H9 (cell line): Measurements from ENCODE around the gene ZBTB17. TPM values are rescaled to one million over a fixed set of nuclear protein-coding genes. Genes with fewer than 3 reads are reported as not detected.
A peak's percentile ranks its signal among the peaks of the same experiment; 100 is the strongest.
"Not testable (repeated sequence)": the region's sequence is repeated elsewhere in the genome, so short reads cannot be mapped to it uniquely, and the experiment has no call there.

Experiments used
- DNase-seq: peaks from one replicate; pipeline ENCODE4 v3.0.0-alpha.2; 2017
- H2AFZ ChIP-seq: one replicate; pipeline ENCODE4 v1.6.1; 2013; ENCODE audit warnings: mild to moderate bottlenecking, low read length, control low read depth, moderate library complexity
- H2AK5ac ChIP-seq: 2 replicates; pipeline ENCODE4 v1.6.1; 2013; ENCODE audit warnings: low read length, control low read depth, mixed read lengths; ENCODE audit not compliant: insufficient read length
- H2BK120ac ChIP-seq: one replicate; pipeline ENCODE4 v1.6.1; 2013; ENCODE audit warnings: low read depth, mild to moderate bottlenecking, low read length, control low read depth, inconsistent platforms; ENCODE audit not compliant: poor library complexity, severe bottlenecking
- H2BK12ac ChIP-seq: 2 replicates; pipeline ENCODE4 v1.6.1; 2013; ENCODE audit warnings: low read length, control low read depth, mixed read lengths, low read depth; ENCODE audit not compliant: insufficient read length
- H2BK15ac ChIP-seq: 2 replicates; pipeline ENCODE4 v1.6.1; 2013; ENCODE audit warnings: low read depth, low read length, control low read depth
- H2BK20ac ChIP-seq: one replicate; pipeline ENCODE4 v1.6.1; 2013; ENCODE audit warnings: low read depth, mild to moderate bottlenecking, low read length, control low read depth, inconsistent platforms; ENCODE audit not compliant: poor library complexity, severe bottlenecking
- H2BK5ac ChIP-seq: 2 replicates; pipeline ENCODE4 v1.6.1; 2013; ENCODE audit warnings: low read length, control low read depth, mixed read lengths; ENCODE audit not compliant: insufficient read length
- H3K14ac ChIP-seq: 2 replicates; pipeline ENCODE4 v1.6.1; 2013; ENCODE audit warnings: low read length, control low read depth; ENCODE audit not compliant: insufficient read depth
- H3K18ac ChIP-seq: 2 replicates; pipeline ENCODE4 v1.6.1; 2013; ENCODE audit warnings: low read depth, mild to moderate bottlenecking, mixed read lengths, low read length, control low read depth; ENCODE audit not compliant: insufficient read length
- H3K23ac ChIP-seq: 2 replicates; pipeline ENCODE4 v1.6.1; 2013; ENCODE audit warnings: low read length, control low read depth, mixed read lengths, low read depth; ENCODE audit not compliant: insufficient read length
- H3K23me2 ChIP-seq: 2 replicates; pipeline ENCODE4 v1.6.1; 2013; ENCODE audit warnings: low read depth, mild to moderate bottlenecking, mixed read lengths, low read length, control low read depth; ENCODE audit not compliant: insufficient read length, poor library complexity, severe bottlenecking
- H3K27ac ChIP-seq: 2 replicates; pipeline ENCODE4 v1.5.1; 2013; ENCODE audit warnings: low read length, control low read depth, mixed read lengths, low read depth; ENCODE audit not compliant: insufficient read length
- H3K27me3 ChIP-seq: 2 replicates; pipeline ENCODE4 v1.6.1; 2013; ENCODE audit warnings: low read length, control low read depth, inconsistent platforms; ENCODE audit not compliant: insufficient read depth
- H3K4ac ChIP-seq: 2 replicates; pipeline ENCODE4 v1.6.1; 2013; ENCODE audit warnings: low read depth, mild to moderate bottlenecking, control low read depth, inconsistent platforms, low read length, moderate library complexity
- H3K4me1 ChIP-seq: 2 replicates; pipeline ENCODE4 v1.6.1; 2013; ENCODE audit warnings: low read length, control low read depth, inconsistent platforms; ENCODE audit not compliant: insufficient read depth
- H3K4me2 ChIP-seq: 2 replicates; pipeline ENCODE4 v1.6.1; 2013; ENCODE audit warnings: low read length, control low read depth, mixed read lengths; ENCODE audit not compliant: insufficient read length, insufficient read depth
- H3K56ac ChIP-seq: 2 replicates; pipeline ENCODE4 v1.6.1; 2013; ENCODE audit warnings: low read depth, mild to moderate bottlenecking, mixed read lengths, low read length, control low read depth; ENCODE audit not compliant: insufficient read length
- H3K79me1 ChIP-seq: 2 replicates; pipeline ENCODE4 v1.6.1; 2013; ENCODE audit warnings: low read depth, mild to moderate bottlenecking, moderate library complexity, low read length, control low read depth, inconsistent platforms; ENCODE audit not compliant: insufficient read depth, poor library complexity, severe bottlenecking
- H3K79me2 ChIP-seq: 2 replicates; pipeline ENCODE4 v1.6.1; 2013; ENCODE audit warnings: low read length, control low read depth, inconsistent platforms; ENCODE audit not compliant: insufficient read depth
- H3K9ac ChIP-seq: 2 replicates; pipeline ENCODE4 v1.6.1; 2013; ENCODE audit warnings: low read length, control low read depth, mixed read lengths; ENCODE audit not compliant: insufficient read length; ENCODE audit errors: extremely low read depth
- H3K9me3 ChIP-seq: one replicate; pipeline ENCODE4 v1.6.1; 2013; ENCODE audit warnings: low read depth, low read length, inconsistent platforms; ENCODE audit not compliant: control insufficient read depth
- H3T11ph ChIP-seq: one replicate; pipeline ENCODE4 v1.6.1; 2013; ENCODE audit warnings: mild to moderate bottlenecking, low read length, control low read depth, inconsistent platforms
- H4K20me1 ChIP-seq: one replicate; pipeline ENCODE4 v1.6.1; 2013; ENCODE audit not compliant: control insufficient read depth, insufficient read length, insufficient read depth
- H4K5ac ChIP-seq: 2 replicates; pipeline ENCODE4 v1.6.1; 2013; ENCODE audit warnings: low read depth, mild to moderate bottlenecking, mixed read lengths, low read length, control low read depth; ENCODE audit not compliant: insufficient read length
- H4K8ac ChIP-seq: replicated peaks from 2 replicates; pipeline ENCODE4 v1.6.1; 2013; ENCODE audit warnings: low read length, control low read depth, mixed read lengths, low read depth; ENCODE audit not compliant: insufficient read length
- H4K91ac ChIP-seq: 2 replicates; pipeline ENCODE4 v1.6.1; 2013; ENCODE audit warnings: low read depth, mild to moderate bottlenecking, moderate library complexity, mixed read lengths, low read length, control low read depth; ENCODE audit not compliant: insufficient read length
- H3K27ac Mint-ChIP-seq, 3 experiments: 2 replicates in 2 of 3; 3 replicates in 1 of 3; pipeline ENCODE4 v1.8.0; 2020 to 2021; ENCODE audit warnings: mixed read lengths in 3 of 3, mild to moderate bottlenecking in 1 of 3, moderate library complexity in 1 of 3
- H3K27me3 Mint-ChIP-seq: 2 replicates; pipeline ENCODE4 v1.8.0; 2021; ENCODE audit warnings: low read depth, mild to moderate bottlenecking, moderate library complexity, mixed read lengths
- H3K36me3 Mint-ChIP-seq, 3 experiments: 2 replicates in 2 of 3; 3 replicates in 1 of 3; pipeline ENCODE4 v1.8.0; 2020 to 2021; ENCODE audit warnings: low read depth in 3 of 3, mixed read lengths in 3 of 3; ENCODE audit not compliant: insufficient read depth in 1 of 3
- H3K4me1 Mint-ChIP-seq, 2 experiments: 2 replicates each; pipeline ENCODE4 v1.8.0; 2020; ENCODE audit warnings: mixed read lengths in 2 of 2
- H3K4me3 Mint-ChIP-seq, 2 experiments: 2 replicates in 1 of 2; 3 replicates in 1 of 2; pipeline ENCODE4 v1.8.0; 2020 to 2021; ENCODE audit warnings: mild to moderate bottlenecking in 2 of 2, mixed read lengths in 2 of 2, moderate library complexity in 1 of 2
- H3K9me3 Mint-ChIP-seq, 2 experiments: 2 replicates in 1 of 2; 3 replicates in 1 of 2; pipeline ENCODE4 v1.8.0; 2020; ENCODE audit warnings: mild to moderate bottlenecking in 2 of 2, mixed read lengths in 2 of 2, moderate library complexity in 1 of 2
- CTCF ChIP-seq: fragments of 200-600 bp; sonication (generic); conservative IDR thresholded peaks from 3 replicates; pipeline ENCODE4 v1.8.0; 2021; ENCODE audit warnings: antibody characterized with exemption, mild to moderate bottlenecking
- WGBS: extraction: QIAGEN DNeasy Blood & Tissue Kit; methylation state at CpG from one replicate; pipeline ENCODE4 v1.1.7; 2013; ENCODE audit warnings: missing lambda C conversion rate, low lambda C conversion rate, mixed read lengths; ENCODE audit not compliant: insufficient read length; ENCODE audit errors: extremely low coverage; 5-methylcytosine and 5-hydroxymethylcytosine counted together
- total RNA-seq: library from RNA; stranded (reverse); gene quantifications from 2 replicates; pipeline ENCODE4 v1.2.1, GENCODE V29; 2021

ZBTB17 gene
- total RNA-seq, 1 experiment from 2014 or later, result 16.5 TPM

- H3K23ac ChIP-seq, result no peak overlapping the region
- H3K27ac Mint-ChIP-seq, result peak overlapping the region in 1 of 3 experiments; percentile 7; a peak in 2 of 7 replicates
- no peak overlapping the region for H4K91ac ChIP-seq
- H3K4ac ChIP-seq, result no peak overlapping the region
- H3K9me3 ChIP-seq, result no peaks in the 10 kb centered on the region
- no peak for DNase-seq
- peaks cover 44 to 82% (median 68%) of the 10 kb centered on the region in 3 experiments for H3K36me3 Mint-ChIP-seq
- no peak overlapping the region for H2BK5ac ChIP-seq
- no peaks in the 10 kb centered on the region for H3K79me2 ChIP-seq
- H2BK12ac ChIP-seq, result no peak overlapping the region
- H3K27me3 Mint-ChIP-seq, result no peaks in the 10 kb centered on the region
- H4K5ac ChIP-seq, result no peak overlapping the region
- no peaks in the 10 kb centered on the region for H4K20me1 ChIP-seq
- H2AK5ac ChIP-seq, result no peak overlapping the region
- no peak overlapping the region for H3T11ph ChIP-seq
- H3K56ac ChIP-seq, result no peak overlapping the region
- no peak overlapping the region for H2AFZ ChIP-seq
- H3K23me2 ChIP-seq, result no peaks in the 10 kb centered on the region
- no peak overlapping the region for H3K27ac ChIP-seq
- H3K4me3 Mint-ChIP-seq, result no peak overlapping the region
- H3K9me3 Mint-ChIP-seq, result no peaks in the 10 kb centered on the region
- H3K18ac ChIP-seq, result no peak overlapping the region
- no peaks in the 10 kb centered on the region for H3K79me1 ChIP-seq
- no peak overlapping the region for H3K14ac ChIP-seq
- H4K8ac ChIP-seq, result no peak overlapping the region
- H3K4me1 ChIP-seq, result no peaks in the 10 kb centered on the region
- H3K27me3 ChIP-seq, result no peaks in the 10 kb centered on the region
- no peak overlapping the region for H2BK15ac ChIP-seq
- peaks cover 4 to 5% of the 10 kb centered on the region in 2 experiments for H3K4me1 Mint-ChIP-seq
- no peak overlapping the region for H2BK20ac ChIP-seq
- no peak overlapping the region for H2BK120ac ChIP-seq
- TF ChIP-seq CTCF, result no peak
- H3K4me2 ChIP-seq, result no peak overlapping the region
- WGBS, result no CpG with 5 or more reads among the region's 17 CpGs
- H3K9ac ChIP-seq, result no peak overlapping the region
Measured at GRCh38 chr1:15928971-15929965, 46.6 kb downstream of the ZBTB17 start.

DNA sequence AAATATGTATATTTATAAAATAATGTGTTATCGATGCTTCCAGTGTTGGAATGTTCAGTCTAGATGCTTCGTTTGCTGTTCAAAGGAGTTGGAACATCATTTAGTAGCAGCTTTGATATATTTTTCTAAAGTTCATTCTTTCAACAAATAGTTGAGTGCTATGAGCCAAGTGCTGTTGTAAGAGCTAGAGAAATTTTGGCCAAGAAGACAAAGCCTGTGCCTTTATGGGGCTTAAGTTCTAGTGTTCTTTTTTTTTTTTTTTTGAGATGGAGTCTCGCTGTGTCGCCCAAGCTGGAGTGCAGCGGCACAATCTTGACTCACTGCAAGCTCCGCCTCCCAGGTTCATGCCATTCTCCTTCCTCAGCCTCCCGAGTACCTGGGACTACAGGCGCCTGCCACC, 49.5 kb downstream of the ZBTB17 start:
- H4K8ac ChIP-seq, H3K79me2 ChIP-seq, H2BK5ac ChIP-seq, H3K4me3 Mint-ChIP-seq, H3K27ac ChIP-seq, H3K9me3 ChIP-seq, H3K9me3 Mint-ChIP-seq, H3T11ph ChIP-seq, H4K20me1 ChIP-seq, H2AFZ ChIP-seq, H2AK5ac ChIP-seq, H3K14ac ChIP-seq, H3K56ac ChIP-seq, H3K23me2 ChIP-seq, H3K23ac ChIP-seq, H3K4me1 Mint-ChIP-seq, H3K4me1 ChIP-seq, H2BK12ac ChIP-seq, DNase-seq, H2BK120ac ChIP-seq, H3K9ac ChIP-seq, H2BK20ac ChIP-seq, H4K5ac ChIP-seq, H3K4me2 ChIP-seq, H3K79me1 ChIP-seq, H3K4ac ChIP-seq, H4K91ac ChIP-seq, H3K18ac ChIP-seq, H3K27me3 ChIP-seq, H3K27me3 Mint-ChIP-seq, H2BK15ac ChIP-seq: not testable (repeated sequence)
- WGBS, result no CpG with 5 or more reads among the region's 8 CpGs
- Mint-ChIP-seq H3K36me3 (peaks cover 38 to 75% (median 59%) of the 10 kb centered on the region in 3 experiments), H3K27ac (0 out of 7 replicates have a peak overlapping the region, but pooled peaks of 1 of the 3 experiments have one; percentile 13)
